NT2/D1 (cell line): Measurements from ENCODE around the gene ZNF776.

Experiments
- SUZ12 ChIP-seq: IDR thresholded peaks from 2 replicates; pipeline ENCODE4 v1.6.1; 2011; ENCODE audit not compliant: insufficient read length, insufficient read depth; ENCODE audit errors: extremely low read depth
- YY1 ChIP-seq: IDR thresholded peaks from 2 replicates; pipeline ENCODE4 v1.6.1; 2011; ENCODE audit not compliant: insufficient read length, insufficient read depth
- ZNF274 ChIP-seq: IDR thresholded peaks from 2 replicates; pipeline ENCODE4 v1.6.1; 2011; ENCODE audit warnings: mild to moderate bottlenecking, low read depth, low read length

DNA sequence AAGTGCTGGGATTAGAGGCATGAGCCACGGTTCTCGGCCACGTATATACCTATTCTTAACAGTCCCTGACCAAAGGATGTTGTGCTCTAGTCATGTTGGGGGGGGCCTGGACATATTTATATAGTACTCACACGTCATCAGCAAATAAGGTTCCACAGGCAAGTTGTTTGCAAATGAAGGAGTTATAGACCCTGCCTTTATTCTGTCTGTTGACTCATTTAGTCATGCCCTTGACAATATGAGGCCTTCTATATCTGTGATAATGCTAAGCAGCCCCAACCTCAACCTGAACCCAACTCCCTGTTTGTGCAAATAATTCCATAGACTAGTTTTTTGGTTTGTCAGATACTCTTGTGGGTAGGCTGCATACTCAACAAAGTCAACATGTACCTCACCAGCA, 31.7 kb downstream of the ZNF776 start:
- TF ChIP-seq YY1 (no peak), SUZ12 (no peak), ZNF274 (no peak)
